GM23338 (cell line): ENCODE results near the gene PFKM.
"Not testable (repeated sequence)": the region's sequence is repeated elsewhere in the genome, so short reads cannot be mapped to it uniquely, and the experiment has no call there.

ENCODE experiments used
- EZH2 ChIP-seq: fragments of 200-600 bp; sonication (generic); IDR thresholded peaks from one replicate; pipeline ENCODE4 v1.8.0; 2017; ENCODE audit warnings: antibody characterized with exemption, mild to moderate bottlenecking, low read depth; ENCODE audit not compliant: unreplicated experiment
- EZH2phosphoT487 ChIP-seq: fragments of 200-600 bp; sonication (generic); IDR thresholded peaks from one replicate; pipeline ENCODE4 v1.8.1; 2018; ENCODE audit warnings: antibody characterized with exemption; ENCODE audit not compliant: unreplicated experiment
- POLR2AphosphoS5 ChIP-seq: IDR thresholded peaks from 2 replicates; pipeline ENCODE4 v1.6.1; 2016; ENCODE audit warnings: antibody characterized with exemption, low read depth
- ZNF114 ChIP-seq: fragments of 250-450 bp; sonication (Bioruptor Pico); IDR thresholded peaks from 2 replicates; pipeline ENCODE4 v1.5.0; 2020; ENCODE audit warnings: mild to moderate bottlenecking, moderate library complexity
- TF ChIP-seq, protein P1 (sequence below), 2 experiments: fragments of 200-600 bp in 1 of 2; sonication (generic) in 1 of 2; conservative IDR thresholded peaks; 2 replicates each; pipeline versions ENCODE4 v1.5.1 to v1.6.1; 2016 to 2017; ENCODE audit warnings: antibody characterized with exemption in 2 of 2, low read depth in 2 of 2, mild to moderate bottlenecking in 2 of 2, moderate library complexity in 1 of 2

DNA sequence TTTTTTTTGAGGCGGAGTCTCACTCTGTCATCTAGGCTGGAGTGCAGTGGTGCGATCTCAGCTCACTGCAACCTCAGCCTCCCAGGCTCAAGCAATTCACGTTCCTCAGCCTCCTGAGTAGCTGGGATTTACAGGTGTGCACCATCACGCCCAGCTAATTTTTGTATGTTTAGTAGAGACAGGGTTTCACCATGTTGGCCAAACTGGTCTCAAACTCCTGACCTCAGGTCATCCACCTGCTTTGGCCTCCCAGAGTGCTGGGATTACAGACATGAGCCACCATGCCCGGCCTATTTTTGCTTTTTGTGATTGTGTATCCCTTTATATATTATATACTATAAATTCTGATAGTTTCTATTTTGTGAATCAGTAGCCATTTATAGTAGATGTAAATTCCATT, 36.6 kb downstream of the PFKM start:
- TF ChIP-seq, protein P1, sequence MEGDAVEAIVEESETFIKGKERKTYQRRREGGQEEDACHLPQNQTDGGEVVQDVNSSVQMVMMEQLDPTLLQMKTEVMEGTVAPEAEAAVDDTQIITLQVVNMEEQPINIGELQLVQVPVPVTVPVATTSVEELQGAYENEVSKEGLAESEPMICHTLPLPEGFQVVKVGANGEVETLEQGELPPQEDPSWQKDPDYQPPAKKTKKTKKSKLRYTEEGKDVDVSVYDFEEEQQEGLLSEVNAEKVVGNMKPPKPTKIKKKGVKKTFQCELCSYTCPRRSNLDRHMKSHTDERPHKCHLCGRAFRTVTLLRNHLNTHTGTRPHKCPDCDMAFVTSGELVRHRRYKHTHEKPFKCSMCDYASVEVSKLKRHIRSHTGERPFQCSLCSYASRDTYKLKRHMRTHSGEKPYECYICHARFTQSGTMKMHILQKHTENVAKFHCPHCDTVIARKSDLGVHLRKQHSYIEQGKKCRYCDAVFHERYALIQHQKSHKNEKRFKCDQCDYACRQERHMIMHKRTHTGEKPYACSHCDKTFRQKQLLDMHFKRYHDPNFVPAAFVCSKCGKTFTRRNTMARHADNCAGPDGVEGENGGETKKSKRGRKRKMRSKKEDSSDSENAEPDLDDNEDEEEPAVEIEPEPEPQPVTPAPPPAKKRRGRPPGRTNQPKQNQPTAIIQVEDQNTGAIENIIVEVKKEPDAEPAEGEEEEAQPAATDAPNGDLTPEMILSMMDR (conservative IDR thresholded peaks at IDR 0.05; ENCODE audit: low read depth in 2 of 2) = not testable (repeated sequence)
- not testable (repeated sequence) for TF ChIP-seq POLR2AphosphoS5; EZH2phosphoT487; ZNF114 (CRISPR knock-in tag); EZH2
